SK-MEL-5 (cell line): ENCODE results near the gene SYTL3. TPM values are rescaled to one million over a fixed set of nuclear protein-coding genes. Genes with fewer than 3 reads are reported as not detected.
"Not testable (repeated sequence)": the region's sequence is repeated elsewhere in the genome, so short reads cannot be mapped to it uniquely, and the experiment has no call there.

Experiments used
- DNase-seq: peaks from one replicate; pipeline ENCODE4 v3.0.0-alpha.2; 2016; ENCODE audit warnings: low read depth, low spot score
- in situ Hi-C: cut with HindIII; loops from 2 replicates; pipeline ENCODE4 v1.10.0; 2016; ENCODE audit warnings: low sequenced_read_pairs, high pct_unique_total_duplicates, low pct_unique_long_range_greater_than_20kb
- total RNA-seq: library from RNA; depleted of rRNA; stranded (reverse); fragments of >200 nt; shearing (Covaris generic); gene quantifications from 2 replicates; pipeline ENCODE4 v1.2.3, GENCODE V29; 2014

The SYTL3 gene
- total RNA-seq, 1 experiment from 2014 or later: 0.92 TPM

GRCh38 chr6:158651981-158652737 is 2.3 kb downstream of the SYTL3 start:
- DNase-seq: not testable (repeated sequence)

GRCh38 chr6:158653577-158654354 is 3.9 kb downstream of the SYTL3 start:
- DNase-seq: no peak
- in situ Hi-C loops: no loop called here

More at GRCh38 chr6:158651981-158652737, 2.3 kb downstream of the SYTL3 start:
- in situ Hi-C loops: not testable (repeated sequence)

- in situ Hi-C loops: no loop called here
- DNase-seq: no peak
Observed at GRCh38 chr6:158654498-158654897, 4.6 kb downstream of the SYTL3 start.

GRCh38 chr6:158654960-158655489 is 5.2 kb downstream of the SYTL3 start:
- in situ Hi-C loops: no loop called here
- DNase-seq: no peak

GRCh38 chr6:158655569-158656450 is 6.0 kb downstream of the SYTL3 start:
- no peak for DNase-seq
- in situ Hi-C loops: no loop called here

- DNase-seq, in situ Hi-C loops: not testable (repeated sequence)
Observed at GRCh38 chr6:158656986-158657385, 7.1 kb downstream of the SYTL3 start.

GRCh38 chr6:158660333-158660754 is 10.5 kb downstream of the SYTL3 start:
- peak; percentile 41 for DNase-seq
- in situ Hi-C loops: no loop called here

GRCh38 chr6:158661156-158661685 is 11.4 kb downstream of the SYTL3 start:
- in situ Hi-C loops: no loop called here
- DNase-seq: no peak

GRCh38 chr6:158662607-158662953 is 12.7 kb downstream of the SYTL3 start:
- no peak for DNase-seq
- in situ Hi-C loops: no loop called here

- no peak for DNase-seq
- in situ Hi-C loops: no loop called here
Observed at GRCh38 chr6:158662954-158663624, 13.2 kb downstream of the SYTL3 start.

GRCh38 chr6:158663625-158664165 is 13.8 kb downstream of the SYTL3 start:
- DNase-seq: no peak
- in situ Hi-C loops: no loop called here

- no peak for DNase-seq
- in situ Hi-C loops: no loop called here
Observed at GRCh38 chr6:158665332-158665731, 15.5 kb downstream of the SYTL3 start.

- in situ Hi-C loops: no loop called here
- no peak for DNase-seq
Observed at GRCh38 chr6:158666628-158667359, 16.9 kb downstream of the SYTL3 start.

- in situ Hi-C loops: no loop called here
- DNase-seq: no peak
Observed at GRCh38 chr6:158667360-158667981, 17.6 kb downstream of the SYTL3 start.

GRCh38 chr6:158668707-158669103 is 18.9 kb downstream of the SYTL3 start:
- in situ Hi-C loops: no loop called here

More at GRCh38 chr6:158668707-158669103, 18.9 kb downstream of the SYTL3 start:
- no peak for DNase-seq
